GM19463 (cell line): ENCODE measurements around the gene HLCS.
A peak's percentile ranks its signal among the peaks of the same experiment; 100 is the strongest.
"Not testable (repeated sequence)": the region's sequence is repeated elsewhere in the genome, so short reads cannot be mapped to it uniquely, and the experiment has no call there.

Source experiments
- ATAC-seq: cut with Tn5 transposase; IDR thresholded peaks from one replicate; pipeline ENCODE4 v1.9.1; 2021; ENCODE audit warnings: mild to moderate bottlenecking, moderate library complexity; ENCODE audit not compliant: unreplicated experiment

HLCS gene

GRCh38 chr21:36966066-36966820, at the start of gene HLCS:
Gene HLCS (minus strand): TSS chr21:36966669. CDS start chr21:36966638, 31 bp downstream.
- peak; percentile 83 for ATAC-seq

- ATAC-seq = peak; percentile 97
Measured at GRCh38 chr21:37009740-37010341, 43.4 kb upstream of the HLCS start.

GRCh38 chr21:37008724-37009123, 42.3 kb upstream of the HLCS start:
- ATAC-seq = no peak

- ATAC-seq = no peak
Measured at GRCh38 chr21:37006486-37007291, 40.2 kb upstream of the HLCS start, which contains the start of gene RIPPLY3. Gene RIPPLY3 (plus strand): TSS chr21:37006702. CDS start chr21:37006773, 71 bp downstream.

- no peak for ATAC-seq
Measured at GRCh38 chr21:37005548-37006485, 39.3 kb upstream of the HLCS start.

GRCh38 chr21:37003917-37004316, 37.4 kb upstream of the HLCS start:
- ATAC-seq = not testable (repeated sequence)

- ATAC-seq = not testable (repeated sequence)
Measured at GRCh38 chr21:37002851-37003250, 36.4 kb upstream of the HLCS start.

- no peak for ATAC-seq
Measured at GRCh38 chr21:37001441-37001840, 35.0 kb upstream of the HLCS start.

GRCh38 chr21:37000381-37000780, 33.9 kb upstream of the HLCS start:
- no peak for ATAC-seq

- no peak for ATAC-seq
Measured at GRCh38 chr21:36999131-36999898, 32.8 kb upstream of the HLCS start.

GRCh38 chr21:36995285-36995684, 28.8 kb upstream of the HLCS start:
- not testable (repeated sequence) for ATAC-seq

- no peak for ATAC-seq
Measured at GRCh38 chr21:36994501-36995158, 28.2 kb upstream of the HLCS start.

GRCh38 chr21:36992671-36993070, 26.2 kb upstream of the HLCS start:
- ATAC-seq = no peak

- ATAC-seq = no peak
Measured at GRCh38 chr21:36990508-36991205, 24.2 kb upstream of the HLCS start.

GRCh38 chr21:36989699-36990507, 23.4 kb upstream of the HLCS start:
- peak; percentile 86 for ATAC-seq

GRCh38 chr21:36989199-36989698, 22.8 kb upstream of the HLCS start:
- ATAC-seq = not testable (repeated sequence)

- ATAC-seq = no peak
Measured at GRCh38 chr21:36988536-36988935, 22.1 kb upstream of the HLCS start.
